Large intestine (tissue), 3 donors: ENCODE data around the gene ZNF853. TPM values are rescaled to one million over a fixed set of nuclear protein-coding genes. Genes with fewer than 3 reads are reported as not detected.

Experiments
- DNase-seq, 2 donors: peaks; one replicate each; pipeline versions ENCODE4 v3.0.0 to v3.0.0-alpha.2; 2013
- H3K27ac ChIP-seq: one replicate; pipeline ENCODE4 v1.5.1; 2013; ENCODE audit warnings: low read length
- H3K27me3 ChIP-seq: 2 replicates; pipeline ENCODE4 v1.6.1; 2013; ENCODE audit warnings: low read length; ENCODE audit not compliant: control insufficient read depth, insufficient read depth
- H3K36me3 ChIP-seq: 2 replicates; pipeline ENCODE4 v1.6.1; 2013; ENCODE audit warnings: low read length; ENCODE audit not compliant: control insufficient read depth, insufficient read depth
- H3K4me1 ChIP-seq: one replicate; pipeline ENCODE4 v1.6.1; 2013; ENCODE audit warnings: low read length; ENCODE audit not compliant: control insufficient read depth, insufficient read depth
- H3K4me3 ChIP-seq: one replicate; pipeline ENCODE4 v1.5.1; 2013; ENCODE audit warnings: low read length
- H3K9me3 ChIP-seq: one replicate; pipeline ENCODE4 v1.6.1; 2013; ENCODE audit warnings: mild to moderate bottlenecking, low read depth, low read length, moderate library complexity; ENCODE audit not compliant: control insufficient read depth
- WGBS: methylation state at CpG from one replicate; pipeline ENCODE4 v1.1.5; 2013; ENCODE audit warnings: low lambda C conversion rate; ENCODE audit not compliant: insufficient coverage; 5-methylcytosine and 5-hydroxymethylcytosine counted together
- polyA plus RNA-seq: library from polyadenylated mRNA; unstranded; fragments of 120-200 nt; gene quantifications from one replicate; pipeline ENCODE4 v1.2.1, GENCODE V29; 2013

ZNF853 gene
- polyA plus RNA-seq, 1 donor, result 5.7 TPM

DNA sequence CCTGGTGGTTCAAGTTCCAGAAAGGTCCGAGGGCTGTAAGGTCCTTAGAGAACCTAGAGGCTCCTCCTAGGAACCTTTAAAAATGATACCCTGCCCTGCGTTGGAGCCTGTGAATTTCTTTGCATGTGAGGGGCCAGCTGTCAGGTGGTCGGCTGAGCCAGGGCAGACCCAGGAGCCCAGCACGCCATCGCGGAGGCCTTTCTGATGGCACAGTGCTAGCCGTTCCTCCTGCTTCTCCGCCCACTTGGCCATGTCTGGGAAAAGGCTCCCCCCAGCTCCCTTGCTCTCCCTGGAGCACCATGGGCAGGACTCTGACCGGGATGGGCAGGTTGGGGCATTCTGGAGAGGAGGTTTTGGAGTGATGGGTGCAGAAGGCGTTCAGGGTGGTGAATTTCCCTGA is 29.3 kb downstream of the ZNF853 start:
- Histone ChIP-seq H3K36me3 (peaks cover 85% of the 10 kb centered on the region), H3K4me1 (no peaks in the 10 kb centered on the region), H3K9me3 (no peaks in the 10 kb centered on the region), H3K27ac (no peak overlapping the region), H3K4me3 (no peak overlapping the region), H3K27me3 (no peaks in the 10 kb centered on the region)
- no CpG with 5 or more reads among the region's 10 CpGs for WGBS
- DNase-seq, result no peak

GRCh38 chr7:6646465-6646864 is 31.1 kb downstream of the ZNF853 start:
- peaks cover 8% of the 10 kb centered on the region for H3K9me3 ChIP-seq
- WGBS, result no CpG with 5 or more reads among the region's 8 CpGs
- H3K4me3 ChIP-seq, result no peak overlapping the region

DNA sequence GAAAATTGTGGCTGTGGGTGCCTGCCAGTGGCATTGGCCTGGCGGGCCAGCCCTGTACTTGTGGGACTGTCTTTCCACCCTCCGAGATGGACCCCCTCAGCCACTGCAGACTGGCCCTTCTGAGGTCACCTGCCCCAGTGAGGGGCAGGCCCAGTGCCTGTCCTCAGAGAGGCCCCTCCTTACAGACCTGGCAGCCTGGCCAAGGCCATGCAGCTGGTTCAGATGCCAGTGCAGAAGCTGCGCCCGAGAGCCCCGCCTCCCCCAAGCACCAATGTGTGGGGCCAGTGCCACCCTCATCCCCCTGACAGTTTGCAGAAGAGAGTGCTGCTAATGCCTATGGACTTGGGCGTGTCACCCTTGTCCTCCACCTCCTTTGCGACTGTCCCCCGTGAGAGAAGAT is 31.7 kb downstream of the ZNF853 start:
- H3K27ac ChIP-seq, result no peak overlapping the region
- no peaks in the 10 kb centered on the region for H3K4me1 ChIP-seq
- no peaks in the 10 kb centered on the region for H3K27me3 ChIP-seq
- H3K4me3 ChIP-seq, result no peak overlapping the region
- DNase-seq, result no peak
- peaks cover 14% of the 10 kb centered on the region for H3K9me3 ChIP-seq
- H3K36me3 ChIP-seq, result peaks cover 86% of the 10 kb centered on the region
- WGBS, result no CpG with 5 or more reads among the region's 8 CpGs

More at GRCh38 chr7:6646465-6646864, 31.1 kb downstream of the ZNF853 start:
- H3K27me3 ChIP-seq, result no peaks in the 10 kb centered on the region
- no peaks in the 10 kb centered on the region for H3K4me1 ChIP-seq
- no peak overlapping the region for H3K27ac ChIP-seq
- H3K36me3 ChIP-seq, result peaks cover 87% of the 10 kb centered on the region
- DNase-seq, result no peak

DNA sequence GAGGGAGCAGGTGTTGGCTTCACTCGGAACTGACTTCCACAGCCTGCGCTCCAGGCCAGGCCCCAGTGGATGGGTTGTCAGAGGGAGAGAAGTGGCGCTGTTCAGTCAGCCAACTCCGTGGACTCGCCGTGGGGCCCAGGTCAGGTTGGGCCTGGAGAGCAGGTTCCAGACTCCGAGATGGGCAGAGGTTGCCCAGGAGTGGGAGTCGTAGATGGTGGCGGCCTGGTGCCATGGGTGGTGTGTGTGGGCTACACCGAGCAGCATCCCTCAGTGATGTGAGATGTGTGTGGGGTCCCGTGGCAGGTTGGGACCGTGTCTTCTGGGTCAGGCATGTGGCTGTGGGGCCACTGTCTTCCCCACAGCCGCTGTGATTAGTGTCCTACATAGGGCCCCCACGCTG is 32.1 kb downstream of the ZNF853 start:
- no peaks in the 10 kb centered on the region for H3K27me3 ChIP-seq
- H3K9me3 ChIP-seq, result peaks cover 18% of the 10 kb centered on the region
- DNase-seq, result no peak
- no peaks in the 10 kb centered on the region for H3K4me1 ChIP-seq
- no peak overlapping the region for H3K4me3 ChIP-seq
- WGBS, result no CpG with 5 or more reads among the region's 14 CpGs
- peaks cover 85% of the 10 kb centered on the region for H3K36me3 ChIP-seq
- H3K27ac ChIP-seq, result no peak overlapping the region

GRCh38 chr7:6648066-6648814 is 32.8 kb downstream of the ZNF853 start:
- no peak overlapping the region for H3K4me3 ChIP-seq
- H3K9me3 ChIP-seq, result peaks cover 25% of the 10 kb centered on the region
- no peaks in the 10 kb centered on the region for H3K4me1 ChIP-seq
- H3K27me3 ChIP-seq, result no peaks in the 10 kb centered on the region
- no peak overlapping the region for H3K27ac ChIP-seq
- DNase-seq, result no peak
- WGBS, result no CpG with 5 or more reads among the region's 17 CpGs
- peaks cover 79% of the 10 kb centered on the region for H3K36me3 ChIP-seq

GRCh38 chr7:6648815-6649104 is 33.4 kb downstream of the ZNF853 start:
- no CpG with 5 or more reads among the region's 5 CpGs for WGBS
- no peak for DNase-seq
- Histone ChIP-seq H3K4me3 (no peak overlapping the region), H3K27ac (no peak overlapping the region), H3K9me3 (peaks cover 26% of the 10 kb centered on the region), H3K36me3 (peaks cover 74% of the 10 kb centered on the region), H3K4me1 (no peaks in the 10 kb centered on the region), H3K27me3 (no peaks in the 10 kb centered on the region)

DNA sequence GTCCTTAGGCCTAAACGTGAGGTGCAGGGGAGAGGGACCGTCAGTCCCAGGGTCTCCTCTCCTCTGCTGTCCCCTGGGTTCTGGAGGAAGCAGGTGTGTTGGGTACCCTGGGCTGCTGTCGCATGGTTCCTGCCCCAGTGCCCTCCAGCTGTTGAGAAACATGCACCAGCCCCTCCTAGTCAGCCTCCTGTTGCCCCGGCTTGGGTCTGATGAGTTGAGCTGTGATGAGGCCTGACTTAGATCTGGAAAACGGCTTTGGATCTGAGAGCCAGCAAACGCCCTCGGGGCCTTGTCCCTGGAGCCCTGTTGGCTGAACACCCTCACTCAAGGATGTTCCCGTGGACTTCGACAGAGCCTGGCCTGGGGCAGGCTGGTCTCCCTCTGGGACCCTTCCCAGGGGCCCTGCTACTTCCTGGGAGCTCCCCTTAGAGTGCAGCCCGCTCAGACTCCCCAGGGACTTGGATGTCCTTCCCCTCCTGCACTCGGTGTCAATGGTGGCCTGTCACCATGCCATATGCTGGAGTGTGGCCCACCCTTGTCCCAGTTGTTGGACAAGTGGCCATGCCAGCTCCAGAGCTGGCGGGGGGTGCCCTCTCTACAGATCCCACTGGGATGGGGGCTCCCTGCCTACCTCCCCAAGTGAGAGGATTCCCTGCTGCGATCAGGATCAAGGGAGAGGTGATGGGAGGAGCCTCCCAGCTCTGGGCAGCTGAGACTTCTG is 34.0 kb downstream of the ZNF853 start:
- H3K27ac ChIP-seq, result no peak overlapping the region
- H3K36me3 ChIP-seq, result peaks cover 68% of the 10 kb centered on the region
- H3K27me3 ChIP-seq, result no peaks in the 10 kb centered on the region
- DNase-seq, result no peak
- no peaks in the 10 kb centered on the region for H3K4me1 ChIP-seq
- H3K9me3 ChIP-seq, result peaks cover 26% of the 10 kb centered on the region
- no peak overlapping the region for H3K4me3 ChIP-seq
- no CpG with 5 or more reads among the region's 13 CpGs for WGBS

DNA sequence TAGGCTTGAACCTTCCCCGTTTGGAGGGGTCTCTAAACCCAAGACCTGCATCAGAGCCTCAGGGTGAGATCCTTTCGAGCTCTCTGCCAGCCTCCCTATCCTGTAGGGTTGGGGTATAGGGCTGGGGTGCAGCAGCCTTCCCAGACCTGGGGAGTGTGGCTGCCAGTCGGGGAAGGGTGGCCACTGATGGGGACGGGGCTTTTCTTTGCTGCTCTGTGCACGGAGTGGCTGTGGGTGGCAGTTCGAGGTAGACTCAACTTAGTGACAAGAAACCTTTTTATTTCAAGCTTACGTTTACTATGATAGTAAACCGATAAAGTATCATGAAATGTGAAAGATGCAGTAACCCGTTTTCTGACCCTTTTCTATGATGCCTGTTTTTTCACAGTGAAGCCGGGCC is 34.7 kb downstream of the ZNF853 start:
- DNase-seq, result no peak

DNA sequence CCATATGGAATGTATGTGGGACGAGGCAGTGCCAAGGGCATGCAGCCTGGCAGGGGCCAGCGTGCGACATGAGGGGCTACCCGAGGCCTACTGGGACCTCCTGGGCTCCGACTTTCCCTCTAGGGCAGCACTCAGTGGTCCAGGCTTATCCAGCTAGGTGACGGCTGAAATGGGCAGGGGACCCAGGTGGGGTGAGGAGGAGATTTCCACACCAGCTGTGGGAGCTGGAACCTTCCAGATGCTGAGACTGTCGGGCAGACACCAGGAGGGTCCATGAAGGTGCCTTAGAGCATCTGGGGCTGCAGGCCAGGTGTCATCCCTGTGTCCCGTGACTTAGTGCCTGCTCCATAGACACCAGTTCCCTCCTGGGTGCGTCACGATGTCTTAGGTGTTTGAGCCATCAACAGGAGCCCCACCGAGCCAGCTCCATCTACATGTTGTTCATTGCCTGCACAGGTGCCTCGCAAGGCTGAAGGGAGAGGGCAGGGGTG is 35.2 kb downstream of the ZNF853 start:
- peaks cover 32% of the 10 kb centered on the region for H3K9me3 ChIP-seq
- H3K4me1 ChIP-seq, result no peaks in the 10 kb centered on the region
- no peak overlapping the region for H3K4me3 ChIP-seq
- WGBS, result no CpG with 5 or more reads among the region's 12 CpGs
- no peaks in the 10 kb centered on the region for H3K27me3 ChIP-seq
- DNase-seq, result no peak
- peaks cover 71% of the 10 kb centered on the region for H3K36me3 ChIP-seq
- H3K27ac ChIP-seq, result no peak overlapping the region

More for the DNA sequence above, 34.7 kb downstream of the ZNF853 start:
- no peak overlapping the region for H3K27ac ChIP-seq
- H3K4me3 ChIP-seq, result no peak overlapping the region
- peaks cover 32% of the 10 kb centered on the region for H3K9me3 ChIP-seq
- H3K36me3 ChIP-seq, result peaks cover 68% of the 10 kb centered on the region
- no peaks in the 10 kb centered on the region for H3K27me3 ChIP-seq
- H3K4me1 ChIP-seq, result no peaks in the 10 kb centered on the region
- WGBS, result no CpG with 5 or more reads among the region's 10 CpGs

DNA sequence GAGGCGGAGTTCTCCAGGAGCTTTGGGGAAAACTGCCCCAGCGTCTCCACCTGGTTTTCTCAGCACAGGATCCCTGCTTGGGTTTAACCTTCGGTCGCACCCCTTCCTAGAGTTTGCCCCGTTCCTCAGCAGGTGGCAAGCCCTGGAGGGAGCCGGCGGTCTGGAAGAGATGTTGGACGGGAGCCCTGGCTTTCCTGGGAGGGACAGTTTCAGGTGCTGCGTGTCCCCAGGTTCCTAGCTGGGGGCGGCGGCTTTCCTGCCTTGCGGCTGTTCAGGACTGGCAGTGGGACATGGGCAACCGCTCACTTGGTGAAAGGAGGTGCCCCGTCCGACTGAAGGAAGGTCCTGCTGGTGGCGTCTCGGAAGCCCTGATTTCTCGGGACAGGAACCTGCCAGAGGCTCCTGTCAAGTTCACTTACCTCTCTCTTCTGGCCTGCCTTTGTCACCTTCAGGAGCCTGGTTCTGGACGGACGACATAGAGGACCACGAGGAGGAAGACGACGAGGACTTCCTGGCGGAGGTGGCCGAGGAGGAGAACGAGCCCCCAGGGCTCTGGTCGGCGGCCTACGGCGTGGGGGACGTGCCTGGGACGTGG is 36.5 kb downstream of the ZNF853 start:
- Histone ChIP-seq H3K36me3 (peaks cover 65% of the 10 kb centered on the region), H3K27ac (no peak overlapping the region), H3K4me3 (no peak overlapping the region), H3K9me3 (peaks cover 32% of the 10 kb centered on the region), H3K27me3 (no peaks in the 10 kb centered on the region), H3K4me1 (no peaks in the 10 kb centered on the region)
- no CpG with 5 or more reads among the region's 32 CpGs for WGBS
- no peak for DNase-seq
